HT-29 (cell line): ENCODE data around the gene PRKX. TPM values are rescaled to one million over a fixed set of nuclear protein-coding genes. Genes with fewer than 3 reads are reported as not detected.
"Not testable (repeated sequence)": the region's sequence is repeated elsewhere in the genome, so short reads cannot be mapped to it uniquely, and the experiment has no call there.

Source experiments
- DNase-seq: peaks from one replicate; pipeline ENCODE4 v3.0.0-alpha.2; 2015; ENCODE audit warnings: low spot score
- total RNA-seq: library from RNA; depleted of rRNA; stranded (reverse); fragments of >200 nt; shearing (Covaris generic); gene quantifications from 2 replicates; pipeline ENCODE4 v1.2.3, GENCODE V29; 2014

Gene PRKX
- total RNA-seq, 1 experiment from 2014 or later: 10.1 TPM

DNA sequence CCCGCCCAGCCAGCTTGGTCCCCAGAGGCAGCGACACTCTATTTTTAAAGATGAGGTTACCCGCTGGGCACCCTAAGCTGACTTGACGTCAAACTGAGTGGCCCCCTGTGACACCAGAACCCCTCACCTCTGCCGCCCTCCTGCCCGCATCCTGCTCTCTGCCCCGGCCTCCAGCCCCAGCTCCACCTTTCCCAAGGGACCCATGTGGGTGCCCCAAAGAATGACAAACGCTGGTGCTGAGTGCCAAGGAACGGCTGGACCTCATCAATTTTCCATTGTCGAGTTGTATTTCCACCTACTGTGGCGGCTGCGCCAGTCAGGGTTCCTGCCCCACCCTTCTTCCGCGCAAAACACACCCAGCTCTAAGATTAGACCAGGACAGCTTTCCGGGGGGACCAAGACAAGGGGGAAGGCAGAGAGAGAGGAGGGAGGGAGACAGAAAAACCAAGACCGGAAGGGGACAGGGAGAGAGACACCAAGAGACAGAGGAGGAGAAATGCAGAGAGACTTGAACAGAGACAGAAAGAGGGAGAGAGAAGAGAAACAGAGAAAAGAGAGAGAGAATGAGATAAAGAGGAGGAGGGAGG is 2.0 kb downstream of the PRKX start:
- DNase-seq: no peak

- not testable (repeated sequence) for DNase-seq
Observed at GRCh38 chrX:3707673-3708274, 5.7 kb downstream of the PRKX start.

DNA sequence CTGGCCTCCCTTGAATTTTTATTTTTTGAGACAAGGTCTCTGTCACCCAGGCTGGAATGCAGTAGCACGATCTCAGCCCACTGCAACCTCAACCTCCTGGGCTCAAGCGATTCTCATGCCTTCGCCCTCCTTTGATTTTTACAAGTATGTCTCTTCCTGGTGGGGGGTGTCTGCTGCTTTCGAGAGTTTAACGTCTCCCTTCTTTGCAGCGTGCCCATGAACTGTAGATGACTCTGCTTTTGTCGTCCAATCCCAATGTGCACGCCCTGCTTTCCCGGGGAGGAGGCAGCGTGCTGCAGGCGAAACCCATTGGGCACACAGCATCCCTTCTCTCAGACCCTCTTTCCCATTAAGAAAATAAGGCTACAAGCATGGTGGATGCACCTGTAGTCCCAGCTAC is 7.0 kb downstream of the PRKX start:
- no peak for DNase-seq

DNA sequence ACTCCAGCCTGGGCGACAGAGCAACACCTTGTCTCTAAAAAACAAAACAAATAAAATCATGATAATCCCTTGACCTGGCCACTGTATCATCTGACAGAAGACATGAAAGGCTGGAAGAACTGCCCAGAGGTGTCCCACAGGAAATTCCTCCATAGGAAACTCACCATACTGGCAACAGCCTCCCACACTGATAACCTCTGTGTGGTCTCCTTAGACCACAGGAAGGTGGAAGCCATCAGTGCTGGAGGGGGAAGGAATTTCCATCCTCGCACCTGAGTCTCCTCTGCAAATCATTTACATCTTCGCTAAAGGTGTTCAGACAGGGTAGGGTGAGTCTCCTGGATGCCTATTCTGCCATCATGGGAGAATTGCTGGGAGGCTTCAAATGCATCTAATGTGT is 10.2 kb downstream of the PRKX start:
- not testable (repeated sequence) for DNase-seq

GRCh38 chrX:3702095-3702494 is 11.4 kb downstream of the PRKX start:
- DNase-seq: not testable (repeated sequence)

- DNase-seq: not testable (repeated sequence)
Observed at GRCh38 chrX:3701445-3701928, 12.0 kb downstream of the PRKX start.

- no peak for DNase-seq
Observed at GRCh38 chrX:3699821-3700381, 13.5 kb downstream of the PRKX start.

DNA sequence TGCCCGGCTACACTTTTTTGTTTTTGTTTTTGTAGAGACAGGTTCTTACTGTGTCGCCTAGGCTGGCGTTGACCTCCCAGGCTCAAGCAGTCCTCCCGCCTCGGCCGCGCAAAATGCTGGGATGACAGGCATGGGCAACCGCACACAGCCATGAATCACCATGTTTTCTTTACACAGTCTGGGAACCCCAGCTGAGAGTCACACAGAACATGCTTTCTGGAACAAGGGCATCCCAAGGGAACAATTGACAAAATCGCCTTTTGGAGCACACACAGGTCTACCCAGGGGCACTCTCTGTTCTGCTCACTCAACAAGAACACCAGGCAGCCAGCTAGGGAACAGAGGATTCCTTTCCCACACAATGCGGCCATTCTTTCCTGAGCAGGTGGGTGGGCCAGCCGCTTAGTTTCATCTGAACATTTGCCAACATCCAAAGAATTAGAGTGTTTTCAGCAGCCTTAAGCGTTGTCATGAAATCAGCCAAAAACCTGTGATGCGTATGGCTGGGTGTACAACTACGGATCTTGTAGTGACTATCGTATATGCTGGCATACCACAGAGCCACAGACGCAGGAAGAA is 15.7 kb downstream of the PRKX start:
- DNase-seq: no peak

DNA sequence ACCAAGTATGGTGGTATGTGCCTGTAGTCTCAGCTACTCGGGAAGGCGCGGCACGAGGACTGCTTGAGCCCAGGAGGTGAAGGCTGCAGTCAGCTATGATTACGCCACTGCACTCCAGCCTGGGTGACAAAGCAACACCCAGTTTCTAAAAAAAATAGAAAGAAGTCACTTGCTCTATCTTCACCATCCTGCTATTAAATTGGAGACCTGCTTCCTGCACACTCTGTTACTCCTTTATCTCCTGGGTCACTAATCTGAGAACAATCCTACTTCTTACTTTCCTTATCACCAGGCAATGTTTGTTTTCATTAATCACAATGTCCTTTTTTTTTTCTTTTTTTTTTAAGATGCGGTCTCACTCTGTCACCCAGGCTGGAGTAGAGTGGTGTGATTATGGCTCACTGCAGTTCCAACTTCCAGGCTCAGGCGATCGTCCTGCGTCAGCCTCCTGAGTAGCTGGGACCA is 16.2 kb downstream of the PRKX start:
- DNase-seq: no peak

DNA sequence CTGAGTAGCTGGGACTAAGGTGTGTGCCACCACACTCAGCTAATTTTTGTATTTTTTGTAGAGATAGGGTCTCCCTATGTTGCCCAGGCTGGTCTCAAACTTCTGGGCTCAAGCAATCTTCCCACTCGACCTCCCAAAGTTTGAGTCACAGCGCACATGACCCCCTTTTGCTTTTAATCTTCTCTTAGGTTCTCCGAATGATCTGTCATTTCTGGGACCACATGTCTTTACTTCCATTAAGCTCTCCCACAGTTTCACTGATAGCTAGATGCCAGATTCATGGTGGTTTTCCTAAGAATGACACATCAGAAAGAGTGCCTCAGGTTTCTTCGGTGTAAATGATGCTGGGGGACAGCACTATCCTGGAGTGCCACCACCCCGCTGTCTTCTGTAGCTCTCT is 17.9 kb downstream of the PRKX start:
- DNase-seq: no peak

DNA sequence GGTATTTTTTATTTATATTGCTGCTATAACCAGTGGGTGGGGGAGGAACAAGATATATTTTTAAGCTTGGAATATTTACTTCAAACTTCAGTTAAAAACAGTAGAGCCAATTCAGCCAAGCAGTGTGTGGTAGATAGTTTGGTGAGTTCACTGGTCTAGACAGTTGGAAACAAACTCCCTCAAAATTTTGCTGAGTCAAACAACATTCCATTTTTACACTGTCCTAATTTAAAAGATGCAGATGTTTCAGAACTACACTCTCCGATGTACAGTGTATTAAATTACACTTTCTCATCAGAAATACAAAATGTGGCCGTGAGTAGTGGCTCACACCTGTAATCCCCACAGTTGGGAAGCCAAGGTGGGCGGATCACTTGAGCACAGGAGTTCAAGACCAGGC is 23.3 kb downstream of the PRKX start:
- no peak for DNase-seq

DNA sequence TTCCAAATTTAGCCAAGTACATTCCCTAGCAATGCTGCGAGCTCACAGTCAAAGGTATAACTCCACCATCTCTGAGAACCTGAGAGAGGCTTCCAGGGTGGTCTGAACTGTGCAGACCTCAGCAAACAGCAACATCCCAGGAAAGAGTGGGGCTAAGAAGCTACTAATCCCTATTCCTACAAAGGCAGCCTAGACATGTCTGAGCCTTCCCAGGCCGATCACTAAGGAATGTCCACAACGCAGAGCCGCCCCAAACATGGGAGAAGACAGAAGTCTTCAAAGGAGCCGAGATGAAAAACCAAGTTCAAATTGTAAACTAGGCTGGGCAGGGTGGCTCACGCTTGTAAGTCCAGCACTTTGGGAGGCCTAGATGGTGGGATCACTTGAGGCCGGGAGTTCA is 30.2 kb downstream of the PRKX start:
- DNase-seq: not testable (repeated sequence)

- DNase-seq: no peak
Observed at GRCh38 chrX:3680459-3680858, 33.0 kb downstream of the PRKX start.

DNA sequence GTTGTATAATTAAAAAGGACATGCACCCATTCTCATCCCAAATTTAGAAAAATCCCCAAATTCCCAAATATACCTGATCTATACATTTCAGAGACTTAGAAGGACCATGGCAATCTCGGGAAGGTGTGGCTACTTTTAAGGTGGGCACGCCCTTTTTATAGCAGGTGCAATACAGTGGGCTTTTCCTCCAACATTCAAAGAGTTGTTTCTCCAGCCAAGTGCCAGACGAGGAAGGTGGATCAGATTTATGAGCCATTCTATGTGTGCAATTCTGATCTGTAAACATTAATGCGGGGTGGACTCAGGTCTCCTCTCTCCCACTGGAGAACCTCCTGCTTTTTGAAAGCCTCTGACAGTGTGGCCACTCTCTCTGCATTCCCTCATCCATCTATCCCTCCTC is 33.8 kb downstream of the PRKX start:
- DNase-seq: no peak

DNA sequence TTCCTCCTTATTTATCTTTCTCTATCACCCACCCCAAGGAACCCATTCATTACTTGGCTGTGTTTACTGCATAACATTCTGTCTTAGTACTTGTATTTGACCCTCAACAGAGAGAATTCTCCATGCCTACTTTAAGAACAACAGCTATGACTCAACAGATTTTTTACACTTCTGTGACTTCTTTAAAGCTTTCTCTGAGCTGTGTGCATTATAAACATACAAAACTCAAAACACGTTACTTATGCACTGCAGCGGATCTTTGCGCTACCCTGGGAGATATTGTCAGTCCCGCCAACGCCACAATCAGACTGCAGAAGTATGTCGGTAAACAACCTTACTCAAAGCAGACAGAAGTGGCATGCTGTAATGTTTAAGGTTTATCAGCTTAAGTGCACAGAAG is 35.1 kb downstream of the PRKX start:
- DNase-seq: no peak

DNA sequence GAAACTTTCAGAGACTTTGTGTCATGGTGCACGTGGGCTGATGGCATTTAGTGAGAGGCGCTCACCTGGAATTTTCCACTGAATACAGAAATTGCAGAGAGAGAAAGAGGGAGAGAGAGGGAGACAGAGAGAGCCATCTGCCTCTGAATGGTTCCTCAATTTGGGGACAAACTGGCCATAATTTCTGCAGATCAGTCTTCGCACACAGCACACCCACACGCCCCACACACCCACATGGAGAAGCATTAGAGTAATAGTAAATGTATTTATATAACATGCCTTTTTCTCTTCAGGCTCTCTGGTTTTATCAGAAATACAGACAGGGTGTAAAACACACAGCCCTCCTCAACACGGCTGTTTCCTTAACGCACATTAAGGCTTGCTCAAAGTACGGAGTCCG is 38.6 kb downstream of the PRKX start:
- no peak for DNase-seq

- DNase-seq: no peak
Observed at GRCh38 chrX:3669841-3670475, 43.5 kb downstream of the PRKX start.

- no peak for DNase-seq
Observed at GRCh38 chrX:3666975-3667374, 46.5 kb downstream of the PRKX start.

DNA sequence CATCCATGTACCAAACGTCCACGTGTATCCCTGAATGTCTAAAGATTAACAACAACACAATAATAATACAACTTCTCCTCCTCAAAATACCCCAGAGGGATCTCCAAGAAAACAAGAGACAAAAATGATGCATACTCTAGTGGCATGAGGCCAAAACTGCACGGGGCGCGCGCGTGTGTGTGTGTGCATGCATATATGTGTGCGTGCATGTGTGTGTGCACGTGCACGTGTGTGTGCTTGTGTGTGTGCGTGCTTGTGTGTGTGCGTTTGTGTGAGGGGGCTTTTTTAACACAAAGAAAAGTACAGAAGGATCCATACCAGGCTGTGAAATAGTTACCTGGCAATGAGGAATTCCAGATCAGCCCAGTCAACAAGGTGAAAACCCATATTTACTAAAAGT is 48.5 kb downstream of the PRKX start:
- no peak for DNase-seq

DNA sequence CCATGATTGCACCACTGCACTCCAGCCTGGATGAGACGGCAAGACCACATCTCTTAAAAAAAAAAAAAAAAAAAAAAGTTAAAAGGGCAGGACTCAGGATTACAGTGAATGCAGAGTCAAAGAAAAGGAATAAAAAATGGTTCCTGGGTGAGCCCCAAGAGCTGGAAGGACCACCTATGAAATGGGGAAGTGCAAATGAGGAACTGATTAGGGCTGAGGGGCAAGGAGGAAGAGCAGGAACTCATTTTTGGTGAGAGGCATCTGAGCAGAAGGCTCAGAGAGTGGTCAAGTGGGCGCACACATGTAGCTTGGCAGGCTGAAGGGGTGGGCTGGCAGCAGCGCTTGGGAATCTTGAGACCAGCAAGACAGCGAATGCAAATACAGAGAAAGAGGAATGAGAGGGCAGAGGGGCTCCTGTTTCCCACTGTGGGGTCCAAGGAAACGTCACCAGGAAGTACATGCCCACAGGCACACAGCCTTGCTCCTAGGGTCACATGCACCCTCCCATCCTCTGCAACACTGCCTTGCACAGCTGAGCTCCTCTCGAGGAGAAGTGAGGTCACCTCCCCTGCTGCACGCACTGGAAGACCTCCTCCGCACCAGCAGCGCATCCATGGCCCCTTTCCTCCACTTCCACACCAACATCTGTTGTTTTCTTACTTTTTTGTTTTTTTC is 49.7 kb downstream of the PRKX start:
- DNase-seq: not testable (repeated sequence)

DNA sequence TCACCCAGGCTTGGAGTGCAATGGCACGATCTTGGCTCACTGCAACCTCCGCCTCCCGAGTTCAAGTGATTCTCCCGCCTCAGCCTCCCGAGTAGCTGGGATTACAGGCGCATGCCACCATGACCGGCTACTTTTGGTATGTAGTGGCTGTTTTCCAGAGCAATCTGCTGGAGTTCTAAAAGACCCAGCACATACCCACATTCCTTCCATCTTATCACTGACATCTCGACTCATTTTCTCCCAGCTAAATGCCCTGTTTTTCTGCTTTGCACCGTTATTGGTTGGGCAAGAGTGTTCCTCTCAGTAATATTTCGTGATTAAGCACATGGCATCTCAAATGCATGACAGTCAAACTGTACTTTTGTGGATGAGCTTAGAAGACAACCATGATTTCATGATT is 53.7 kb downstream of the PRKX start:
- DNase-seq: no peak

- no peak for DNase-seq
Observed at GRCh38 chrX:3655181-3655580, 58.3 kb downstream of the PRKX start.
